HG02763 (cell line): Measurements from ENCODE around the gene PLEKHG4B.
"Not testable (repeated sequence)": the region's sequence is repeated elsewhere in the genome, so short reads cannot be mapped to it uniquely, and the experiment has no call there.

Experiments used
- ATAC-seq: cut with Tn5 transposase; IDR thresholded peaks from one replicate; pipeline ENCODE4 v1.9.1; 2021; ENCODE audit warnings: mild to moderate bottlenecking, moderate library complexity; ENCODE audit not compliant: unreplicated experiment

PLEKHG4B gene

GRCh38 chr5:91556-92263 is at the start of gene PLEKHG4B:
PLEKHG4B (plus strand) TSS chr5:92168; CDS start chr5:92232, 64 bp downstream.
- ATAC-seq = no peak

- ATAC-seq = no peak
Observed at GRCh38 chr5:42250-42649, 49.7 kb upstream of the PLEKHG4B start.

GRCh38 chr5:48192-48591 is 43.8 kb upstream of the PLEKHG4B start:
- no peak for ATAC-seq

GRCh38 chr5:49530-49929 is 42.4 kb upstream of the PLEKHG4B start:
- not testable (repeated sequence) for ATAC-seq

GRCh38 chr5:49953-50544 is 41.9 kb upstream of the PLEKHG4B start:
- no peak for ATAC-seq

- ATAC-seq = no peak
Observed at GRCh38 chr5:50724-51499, 41.1 kb upstream of the PLEKHG4B start.

- no peak for ATAC-seq
Observed at GRCh38 chr5:51500-51823, 40.5 kb upstream of the PLEKHG4B start.

- no peak for ATAC-seq
Observed at GRCh38 chr5:53381-54174, 38.4 kb upstream of the PLEKHG4B start.

- ATAC-seq = no peak
Observed at GRCh38 chr5:54175-54730, 37.7 kb upstream of the PLEKHG4B start.

GRCh38 chr5:54876-55569 is 36.9 kb upstream of the PLEKHG4B start:
- ATAC-seq = no peak

- ATAC-seq = no peak
Observed at GRCh38 chr5:56561-57290, 35.2 kb upstream of the PLEKHG4B start.

GRCh38 chr5:60250-60649 is 31.7 kb upstream of the PLEKHG4B start:
- not testable (repeated sequence) for ATAC-seq

GRCh38 chr5:70440-70839 is 21.5 kb upstream of the PLEKHG4B start:
- no peak for ATAC-seq

- not testable (repeated sequence) for ATAC-seq
Observed at GRCh38 chr5:72316-73180, 19.4 kb upstream of the PLEKHG4B start.

- not testable (repeated sequence) for ATAC-seq
Observed at GRCh38 chr5:73181-73447, 18.9 kb upstream of the PLEKHG4B start.

GRCh38 chr5:73768-74502 is 18.0 kb upstream of the PLEKHG4B start:
- ATAC-seq = no peak

- ATAC-seq = no peak
Observed at GRCh38 chr5:74503-75109, 17.4 kb upstream of the PLEKHG4B start.
